ENCODE data around the gene PARVB. TPM values are rescaled to one million over a fixed set of nuclear protein-coding genes. Genes with fewer than 3 reads are reported as not detected.
A peak's percentile ranks its signal among the peaks of the same experiment; 100 is the strongest.

Gene PARVB
- total RNA-seq, 1 experiment from 2014 or later, result 32.7 TPM

- DNase-seq (ENCODE audit: low spot score), result no peak
These were observed 65.8 kb downstream of the PARVB start for GRCh38 chr22:44089717-44090570.

- no peak for DNase-seq (ENCODE audit: low spot score)
These were observed 66.4 kb downstream of the PARVB start for GRCh38 chr22:44090571-44090905.

- peak; percentile 16 for DNase-seq (ENCODE audit: low spot score)
These were observed 67.1 kb downstream of the PARVB start for GRCh38 chr22:44091021-44091721.

GRCh38 chr22:44091751-44092150 is 67.6 kb downstream of the PARVB start:
- DNase-seq (ENCODE audit: low spot score), result no peak

GRCh38 chr22:44092636-44093220 is 68.6 kb downstream of the PARVB start:
- no peak for DNase-seq (ENCODE audit: low spot score)

- DNase-seq (ENCODE audit: low spot score), result no peak
These were observed 69.7 kb downstream of the PARVB start for GRCh38 chr22:44093791-44094190.

- no peak for DNase-seq (ENCODE audit: low spot score)
These were observed 70.7 kb downstream of the PARVB start for GRCh38 chr22:44094751-44095302.

GRCh38 chr22:44096736-44097135 is 72.6 kb downstream of the PARVB start:
- no peak for DNase-seq (ENCODE audit: low spot score)

GRCh38 chr22:44097263-44098020 is 73.3 kb downstream of the PARVB start:
- DNase-seq (ENCODE audit: low spot score), result no peak

- no peak for DNase-seq (ENCODE audit: low spot score)
These were observed 74.1 kb downstream of the PARVB start for GRCh38 chr22:44098021-44098739.

- no peak for DNase-seq (ENCODE audit: low spot score)
These were observed 74.9 kb downstream of the PARVB start for GRCh38 chr22:44098966-44099530.

- DNase-seq (ENCODE audit: low spot score), result no peak
These were observed 75.6 kb downstream of the PARVB start for GRCh38 chr22:44099696-44100095.

- DNase-seq (ENCODE audit: low spot score), result no peak
These were observed 76.3 kb downstream of the PARVB start for GRCh38 chr22:44100411-44100810.

- DNase-seq (ENCODE audit: low spot score), result no peak
These were observed 78.0 kb downstream of the PARVB start for GRCh38 chr22:44102121-44102520.

GRCh38 chr22:44102856-44103255 is 78.8 kb downstream of the PARVB start:
- DNase-seq (ENCODE audit: low spot score), result no peak

GRCh38 chr22:44103735-44104480 is 79.8 kb downstream of the PARVB start:
- no peak for DNase-seq (ENCODE audit: low spot score)

- no peak for DNase-seq (ENCODE audit: low spot score)
These were observed 83.2 kb downstream of the PARVB start for GRCh38 chr22:44107340-44107739.

- no peak for DNase-seq (ENCODE audit: low spot score)
These were observed 84.0 kb downstream of the PARVB start for GRCh38 chr22:44108076-44108475.

GRCh38 chr22:44108806-44109385 is 84.8 kb downstream of the PARVB start:
- no peak for DNase-seq (ENCODE audit: low spot score)

- DNase-seq (ENCODE audit: low spot score), result no peak
These were observed 85.3 kb downstream of the PARVB start for GRCh38 chr22:44109416-44109815.

Data from H4 (cell line).